ENCODE data around the gene FREM3.

DNA sequence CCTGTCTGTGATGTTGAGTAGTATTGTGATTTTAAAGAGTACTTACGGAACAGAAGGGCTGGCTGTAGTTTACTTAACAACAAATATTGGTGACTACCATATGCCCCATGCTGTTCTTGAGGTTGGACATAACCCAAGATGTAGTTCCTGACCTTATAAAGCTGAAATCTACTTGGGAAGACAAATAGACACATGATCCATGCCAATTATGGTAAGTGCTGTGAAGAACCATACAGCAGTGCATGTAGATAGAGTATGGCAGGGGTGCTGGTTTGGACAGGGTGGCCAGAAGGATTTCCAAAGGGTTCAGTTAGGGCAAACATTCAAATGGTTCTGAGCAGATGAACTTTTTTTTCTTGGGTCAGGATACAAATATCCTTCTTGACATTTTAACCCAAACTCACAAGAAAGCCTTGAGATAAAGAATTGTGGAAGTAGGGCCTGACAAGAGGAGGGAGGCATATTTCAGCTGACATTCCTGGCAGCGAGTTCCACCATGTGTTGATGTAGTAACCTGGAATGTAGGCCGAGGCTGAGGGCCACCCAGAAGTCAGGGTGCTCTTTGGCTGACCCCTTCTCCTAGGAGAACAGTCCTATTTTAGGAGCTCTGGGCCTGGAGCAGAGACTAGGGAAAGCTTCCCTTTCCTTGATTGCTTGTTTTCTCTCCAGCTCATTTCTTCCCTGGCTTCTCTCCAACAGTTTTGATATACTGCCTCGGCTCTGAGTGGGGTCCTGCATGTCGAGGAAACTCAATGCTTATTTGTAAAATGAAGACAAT lies 74.2 kb downstream of the FREM3 start:
- TF ChIP-seq EZH2phosphoT487 (IDR thresholded peaks at IDR 0.05) = no peak
- no peak for TF ChIP-seq CTCF (IDR thresholded peaks at IDR 0.05)
- TF ChIP-seq EZH2 (IDR thresholded peaks at IDR 0.05) = no peak
